COLO829 (cell line): ENCODE data around the gene APBA2.

Experiments used
- DNase-seq: peaks from one replicate; pipeline ENCODE4 v3.0.0; 2012; ENCODE audit warnings: low spot score

APBA2 gene

GRCh38 chr15:28915041-28915810, 29.5 kb downstream of the APBA2 start:
- DNase-seq: no peak

DNA sequence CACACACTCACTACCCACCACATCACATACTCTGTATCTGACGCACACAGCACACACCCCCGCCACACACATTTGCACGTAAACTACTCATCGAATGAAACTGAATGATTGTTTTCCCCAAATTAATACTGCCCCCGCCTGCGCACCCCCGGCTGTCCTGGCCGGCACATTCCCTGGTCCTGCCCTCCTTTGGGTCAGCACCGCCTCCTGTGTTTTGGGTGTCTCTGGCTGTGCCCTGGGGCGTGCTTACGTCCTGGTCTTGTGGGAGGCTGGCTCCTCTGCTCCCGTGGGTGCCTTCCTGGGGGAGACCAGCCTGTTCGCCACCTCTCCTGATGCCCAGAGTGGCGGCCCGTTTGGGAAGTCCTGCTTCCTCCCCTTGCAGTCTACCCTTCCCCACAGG, 30.2 kb downstream of the APBA2 start:
- DNase-seq: no peak

DNA sequence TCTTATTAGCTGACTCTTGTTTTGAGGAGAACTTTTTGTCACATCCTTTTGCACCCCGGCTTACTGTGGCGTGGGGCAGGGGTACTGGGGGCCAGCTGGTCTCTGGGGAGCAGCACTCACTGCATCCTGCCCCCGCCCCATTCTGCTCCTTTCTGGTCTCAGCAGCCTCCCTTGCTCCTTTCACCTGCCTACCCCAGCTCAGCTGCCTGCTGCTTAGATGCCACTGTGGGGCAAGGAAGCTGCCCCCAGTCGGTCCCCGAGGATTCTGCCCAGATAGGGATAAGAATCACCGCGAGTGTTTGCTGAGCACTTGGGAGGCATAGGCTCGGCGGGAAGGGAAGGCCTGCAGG, 32.0 kb downstream of the APBA2 start:
- no peak for DNase-seq

DNA sequence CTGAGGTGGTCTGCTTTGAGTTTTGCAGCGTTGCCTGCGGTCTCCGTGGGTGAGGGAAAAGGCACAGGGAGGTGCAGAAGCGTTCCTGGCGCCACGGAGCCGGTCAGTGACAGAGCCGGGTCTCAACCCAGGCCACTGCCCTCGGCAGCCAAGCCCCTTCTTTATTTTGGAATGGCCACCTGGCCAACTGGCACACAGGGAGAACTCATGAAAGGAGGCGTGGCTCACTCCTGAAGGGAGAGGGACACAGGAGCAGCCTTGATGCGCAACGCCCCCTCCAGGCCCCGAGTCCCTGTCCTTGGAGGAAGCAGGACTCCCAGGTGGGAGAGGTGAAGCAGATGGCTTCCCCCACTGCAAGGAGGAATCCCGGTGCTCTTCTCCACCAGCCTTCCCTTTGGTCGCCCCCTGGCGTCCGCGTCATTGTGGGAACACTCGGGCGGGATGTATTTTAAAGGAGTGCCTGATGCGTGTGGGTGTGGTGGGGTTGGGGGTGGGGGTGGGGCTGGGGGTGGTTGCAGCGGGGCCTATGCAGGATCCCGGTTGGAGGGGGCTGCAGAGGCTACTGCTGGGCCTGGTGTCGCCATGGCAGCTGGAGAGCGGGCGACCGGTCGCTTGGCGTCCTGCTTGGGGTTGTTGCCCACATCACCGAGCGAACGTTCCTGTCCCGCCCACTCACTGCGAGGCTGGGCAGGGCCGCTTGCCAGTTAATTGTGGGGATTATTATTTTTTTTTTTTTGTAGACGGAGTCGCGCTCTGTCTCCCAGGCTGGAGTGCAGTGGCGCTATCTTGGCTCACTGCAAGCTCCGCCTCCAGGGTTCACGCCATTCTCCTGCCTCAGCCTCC, 32.6 kb downstream of the APBA2 start:
- DNase-seq: no peak

DNA sequence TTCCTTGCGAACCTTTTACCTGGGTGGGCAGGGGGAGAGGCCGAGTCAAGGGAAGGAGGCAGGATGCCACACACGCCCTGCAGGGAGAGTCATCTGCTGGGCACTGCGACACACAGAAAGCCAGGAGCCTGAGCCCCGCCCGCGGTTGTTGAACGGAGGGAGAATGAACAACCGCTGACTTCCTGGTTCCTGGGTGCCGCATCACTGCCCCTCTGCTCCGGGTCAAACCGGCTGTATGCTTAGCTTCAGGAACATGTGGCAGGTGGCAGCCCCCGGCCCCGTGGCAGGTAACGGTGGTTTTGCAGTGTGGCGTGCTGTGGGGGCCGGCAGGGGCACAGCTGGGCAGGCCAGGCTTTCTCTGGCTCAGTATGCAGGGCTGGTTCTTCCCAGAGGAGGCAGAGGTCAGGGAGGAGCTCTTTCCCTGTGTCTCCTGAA, 33.4 kb downstream of the APBA2 start:
- DNase-seq: no peak

DNA sequence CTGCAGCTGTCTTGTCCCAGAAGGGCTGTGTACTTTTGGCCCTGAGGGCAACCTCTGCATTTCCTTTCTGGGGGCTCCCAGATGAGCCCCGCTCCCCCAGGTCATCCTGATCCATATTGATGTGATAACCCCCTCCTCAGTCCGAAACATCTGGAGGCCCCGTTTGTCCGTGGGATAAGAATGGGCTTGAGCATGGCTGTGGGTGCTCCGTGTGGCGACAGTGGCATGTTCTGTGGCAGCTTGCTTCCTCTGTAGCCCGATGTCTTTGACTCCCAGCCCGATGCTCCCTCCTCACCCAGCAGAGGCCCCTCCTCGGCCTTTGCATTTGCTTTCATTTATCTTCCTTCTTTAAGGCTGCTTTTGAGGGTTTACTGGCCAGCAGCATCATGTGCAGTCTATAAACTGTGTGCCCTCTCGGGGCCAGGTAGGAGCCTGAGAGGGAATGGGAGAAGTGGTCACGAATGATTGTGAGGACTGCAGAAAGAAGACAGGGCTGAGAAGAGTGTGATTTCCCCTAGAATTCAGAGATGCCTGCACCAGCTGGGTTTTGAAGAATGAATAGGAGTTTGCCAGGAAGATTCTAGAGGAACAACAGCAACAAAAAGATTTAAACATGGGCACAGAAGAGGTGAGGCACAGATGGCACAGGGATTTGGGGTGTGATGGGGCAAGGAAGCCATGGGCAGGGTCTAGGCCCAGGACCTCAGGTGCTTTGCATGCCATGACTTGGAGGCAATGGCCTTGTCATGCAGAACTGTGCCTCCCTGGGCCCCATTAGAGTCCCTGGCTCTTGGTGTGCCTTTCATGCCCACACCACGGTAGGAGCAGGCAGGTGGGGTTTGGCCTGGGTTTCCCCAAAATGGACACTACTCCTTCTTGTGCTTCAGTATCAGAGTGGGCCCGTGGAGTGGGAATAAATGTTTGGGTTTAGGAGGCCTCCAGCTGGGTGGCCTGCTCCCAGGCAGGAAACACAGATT, 34.2 kb downstream of the APBA2 start:
- no peak for DNase-seq

- no peak for DNase-seq
Measured at GRCh38 chr15:28920781-28921331, 35.1 kb downstream of the APBA2 start.

DNA sequence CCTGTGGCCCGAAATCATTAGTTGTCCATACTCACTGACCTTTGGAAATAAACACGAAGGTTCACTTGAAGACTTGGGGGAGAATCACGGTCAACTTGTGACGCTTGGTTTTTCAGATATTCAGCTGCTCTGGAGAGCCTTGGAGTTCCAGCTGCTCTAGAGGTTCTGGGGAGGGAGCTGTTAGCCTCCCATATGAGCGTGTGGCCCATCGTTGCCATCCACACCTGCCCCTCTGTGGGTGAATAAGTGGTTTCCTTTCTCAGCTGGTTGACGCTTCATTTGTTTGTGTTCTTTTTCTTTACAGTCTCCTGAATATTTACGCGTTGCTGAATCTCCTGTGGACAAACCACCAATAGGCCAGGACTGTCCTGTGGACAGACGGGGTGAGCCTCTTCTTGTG, 35.6 kb downstream of the APBA2 start:
- DNase-seq: no peak

DNA sequence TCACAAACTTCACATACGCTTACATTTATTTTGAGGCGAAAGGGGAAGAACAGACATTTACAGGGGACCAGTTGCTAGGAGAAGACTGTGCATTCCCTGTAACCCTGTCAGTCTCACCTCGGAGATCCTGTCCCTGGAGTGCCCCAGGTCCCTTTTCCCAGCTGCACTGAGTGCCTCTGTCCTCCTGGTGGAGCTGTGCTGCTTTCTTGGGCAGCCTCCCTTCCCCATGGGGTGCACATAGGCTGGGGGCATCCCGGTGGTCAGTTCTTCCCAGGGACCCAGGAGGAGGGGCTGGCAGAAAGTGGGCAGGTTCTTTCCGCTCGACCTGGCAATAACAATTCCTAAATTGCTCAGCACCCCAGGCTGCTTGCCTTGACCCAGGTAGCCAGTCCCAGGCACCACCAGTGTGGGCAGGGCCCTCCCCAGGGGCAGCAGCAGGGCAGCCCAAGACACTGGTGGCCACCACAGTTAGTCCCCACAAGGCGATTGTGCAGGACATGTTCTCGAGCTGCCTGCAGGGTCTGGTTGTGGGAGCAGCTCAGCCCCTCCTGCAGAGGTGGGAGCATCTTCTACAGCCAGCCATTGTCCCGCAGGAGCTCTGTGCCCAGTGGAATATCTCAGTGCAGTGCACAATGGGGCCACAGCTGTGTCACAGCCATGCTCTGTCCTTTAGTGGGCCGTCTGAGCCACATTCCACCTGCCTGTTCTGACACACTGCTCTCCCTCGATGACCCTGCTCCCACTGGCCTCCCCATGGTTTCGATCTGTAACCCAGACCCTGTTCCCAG, 36.3 kb downstream of the APBA2 start:
- no peak for DNase-seq

- no peak for DNase-seq
Measured at GRCh38 chr15:28922707-28923012, 36.9 kb downstream of the APBA2 start.

DNA sequence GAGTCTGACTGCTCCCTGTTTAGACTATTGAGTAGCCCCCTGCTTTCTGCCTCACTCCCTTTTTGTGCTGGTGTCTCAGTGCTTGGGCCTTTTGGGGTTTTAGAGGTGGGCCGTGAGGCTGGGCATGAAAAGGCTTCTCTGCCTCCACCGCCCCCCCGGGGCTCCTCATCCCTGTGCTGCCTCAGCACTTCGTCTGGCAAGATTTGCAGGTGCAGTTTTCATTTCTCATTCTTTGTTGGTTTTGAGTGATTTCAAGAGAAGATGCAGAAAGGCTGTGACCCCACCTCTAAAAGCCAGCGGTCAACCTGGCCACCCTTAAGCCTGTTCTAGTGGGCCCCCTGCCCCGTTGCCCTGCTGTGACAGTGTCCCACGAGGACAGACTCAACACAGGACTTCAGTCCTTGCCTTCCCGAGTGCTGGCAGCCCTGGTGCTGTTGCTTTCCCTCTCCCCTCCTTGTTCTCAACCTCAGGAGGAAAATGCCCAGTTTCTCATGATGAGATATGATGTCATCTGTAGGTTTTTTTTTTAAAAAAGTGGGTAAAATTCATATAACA, 38.0 kb downstream of the APBA2 start:
- DNase-seq: no peak

GRCh38 chr15:28927043-28927442, 41.3 kb downstream of the APBA2 start:
- no peak for DNase-seq

GRCh38 chr15:28929200-28929599, 43.4 kb downstream of the APBA2 start:
- no peak for DNase-seq

GRCh38 chr15:28930011-28930410, 44.2 kb downstream of the APBA2 start:
- DNase-seq: no peak

- DNase-seq: no peak
Measured at GRCh38 chr15:28930476-28931291, 44.9 kb downstream of the APBA2 start.

GRCh38 chr15:28931828-28932227, 46.1 kb downstream of the APBA2 start:
- no peak for DNase-seq

DNA sequence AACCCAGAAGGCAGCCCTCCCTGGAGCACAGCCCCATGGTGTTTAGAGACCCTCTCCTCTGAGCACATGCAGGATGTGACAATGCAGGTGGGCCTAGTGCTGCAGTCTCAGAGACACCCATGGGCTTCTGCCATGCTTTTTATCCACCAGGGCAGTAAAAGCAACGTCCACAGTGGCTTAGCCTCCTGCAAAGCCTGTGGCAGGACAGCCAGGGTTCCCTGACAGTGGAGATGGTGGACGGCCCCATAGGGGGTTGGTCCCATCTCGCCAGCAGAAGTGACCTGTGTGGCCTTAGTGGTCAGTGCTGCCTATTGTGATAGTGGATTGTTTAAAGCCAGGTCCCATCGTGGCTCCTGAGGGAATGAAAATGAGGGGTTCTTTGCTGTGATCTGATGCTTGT, 46.6 kb downstream of the APBA2 start:
- no peak for DNase-seq

GRCh38 chr15:28933710-28934445, 48.1 kb downstream of the APBA2 start:
- DNase-seq: no peak

DNA sequence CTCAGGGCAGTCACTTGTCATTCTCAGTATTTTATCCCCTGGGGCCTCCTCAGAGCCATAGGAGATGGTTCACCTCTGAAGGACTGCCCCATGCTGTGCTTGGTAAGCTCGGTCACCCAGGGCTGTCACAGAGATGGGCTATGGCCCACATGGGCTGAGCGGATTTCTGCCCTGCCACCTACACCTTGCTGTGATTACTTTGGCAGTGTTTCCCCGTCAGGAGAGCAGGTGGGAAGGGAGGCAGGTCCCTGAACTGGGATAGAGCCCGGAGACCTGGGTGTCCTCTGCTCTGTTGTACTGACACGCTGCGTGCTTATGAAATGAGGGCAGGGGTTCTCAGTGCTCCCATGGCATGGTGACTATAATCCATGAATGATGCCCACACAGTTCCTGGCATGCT, 48.9 kb downstream of the APBA2 start:
- DNase-seq: no peak
